Hematopoietic multipotent progenitor cell (in vitro differentiated cells): ENCODE data around the gene MAML3. TPM values are rescaled to one million over a fixed set of nuclear protein-coding genes. Genes with fewer than 3 reads are reported as not detected.
A peak's percentile ranks its signal among the peaks of the same experiment; 100 is the strongest.

ENCODE experiments used
- DNase-seq, 3 donors: peaks; one replicate each; pipeline ENCODE4 v3.0.0-alpha.2; 2011 to 2015; ENCODE audit warnings: low read depth in 2 of 3, low spot score in 2 of 3
- total RNA-seq: library from RNA; depleted of rRNA; stranded (reverse); fragments of >200 nt; gene quantifications from one replicate; pipeline ENCODE4 v1.2.3, GENCODE V29; 2012

The MAML3 gene
- total RNA-seq, 1 donor = 27.2 TPM

- peak in 2 of 3 donors; percentile 85 to 89 for DNase-seq
These were observed 50.3 kb downstream of the MAML3 start for GRCh38 chr4:140103676-140104075.

- no peak for DNase-seq
These were observed 51.6 kb downstream of the MAML3 start for GRCh38 chr4:140102421-140102820.

- DNase-seq = no peak
These were observed 53.2 kb downstream of the MAML3 start for GRCh38 chr4:140100771-140101170.

GRCh38 chr4:140099983-140100382, 54.0 kb downstream of the MAML3 start:
- peak in 2 of 3 donors; percentile 69 to 85 for DNase-seq

GRCh38 chr4:140098455-140099160, 55.4 kb downstream of the MAML3 start:
- DNase-seq = peak in 1 of 3 donors; percentile 45

GRCh38 chr4:140097572-140097971, 56.4 kb downstream of the MAML3 start:
- DNase-seq = no peak

- DNase-seq = no peak
These were observed 57.1 kb downstream of the MAML3 start for GRCh38 chr4:140096921-140097320.

- no peak for DNase-seq
These were observed 57.5 kb downstream of the MAML3 start for GRCh38 chr4:140096483-140096861.

- DNase-seq = peak; percentile 58 to 93 (median 91)
These were observed 58.1 kb downstream of the MAML3 start for GRCh38 chr4:140095694-140096482.

GRCh38 chr4:140094438-140095420, 59.3 kb downstream of the MAML3 start:
- peak; percentile 41 to 90 (median 87) for DNase-seq

- DNase-seq = no peak
These were observed 61.7 kb downstream of the MAML3 start for GRCh38 chr4:140092094-140092851.

- DNase-seq = no peak
These were observed 62.7 kb downstream of the MAML3 start for GRCh38 chr4:140091305-140091704.

GRCh38 chr4:140090215-140090731, 63.7 kb downstream of the MAML3 start:
- DNase-seq = no peak

GRCh38 chr4:140089216-140089615, 64.8 kb downstream of the MAML3 start:
- DNase-seq = no peak

GRCh38 chr4:140088323-140088967, 65.5 kb downstream of the MAML3 start:
- DNase-seq = no peak

- no peak for DNase-seq
These were observed 68.1 kb downstream of the MAML3 start for GRCh38 chr4:140085881-140086280.

- no peak for DNase-seq
These were observed 68.8 kb downstream of the MAML3 start for GRCh38 chr4:140085062-140085622.

GRCh38 chr4:140084385-140084784, 69.6 kb downstream of the MAML3 start:
- DNase-seq = no peak

- no peak for DNase-seq
These were observed 71.6 kb downstream of the MAML3 start for GRCh38 chr4:140082391-140082755.
